Endothelial cell of umbilical vein (primary cell): ENCODE data around the gene ASF1A.

Experiments used
- EZH2 ChIP-seq: IDR thresholded peaks from 2 replicates; pipeline ENCODE4 v1.6.1; 2012; ENCODE audit warnings: borderline replicate concordance, low read depth, mild to moderate bottlenecking, moderate library complexity, low read length, inconsistent platforms; ENCODE audit not compliant: severe bottlenecking
- POLR2A ChIP-seq: IDR thresholded peaks from 2 replicates; pipeline ENCODE4 v1.6.1; 2012; ENCODE audit warnings: low read depth, mild to moderate bottlenecking, control low read depth, low read length
- POLR2AphosphoS5 ChIP-seq: IDR thresholded peaks from 2 replicates; pipeline ENCODE4 v1.6.1; 2012; ENCODE audit warnings: low read depth, mild to moderate bottlenecking, control low read depth, low read length, moderate library complexity; ENCODE audit not compliant: insufficient read depth
- TF ChIP-seq, protein P1 (sequence below), 2 donors: IDR thresholded peaks; 1 replicate in 1 of 2; 2 replicates in 1 of 2; pipeline ENCODE4 v1.5.1; 2011; ENCODE audit warnings: low read length in 2 of 2, mild to moderate bottlenecking in 2 of 2, moderate library complexity in 2 of 2, control low read depth in 1 of 2, inconsistent platforms in 1 of 2, low read depth in 1 of 2; ENCODE audit not compliant: insufficient read depth in 1 of 2; ENCODE audit errors: extremely low read depth in 1 of 2

DNA sequence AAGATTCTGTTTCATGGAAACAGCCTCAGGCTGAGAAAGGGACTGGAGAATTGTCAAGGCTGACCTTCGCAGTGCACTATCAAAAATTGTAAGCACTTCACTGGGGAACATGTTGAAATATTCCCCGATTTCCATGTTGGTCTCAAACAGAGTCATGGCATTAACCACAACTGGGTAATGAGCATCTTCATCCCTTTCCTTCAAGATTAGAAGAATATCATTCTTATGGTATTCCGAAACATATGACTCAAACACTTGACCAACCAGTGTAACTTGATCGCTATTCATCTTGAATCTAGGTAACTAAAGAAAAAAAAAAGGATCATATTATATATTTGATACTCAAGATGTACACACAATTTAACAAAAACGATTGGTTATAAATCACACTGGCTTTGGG lies 37.5 kb downstream of the ASF1A start:
- TF ChIP-seq POLR2AphosphoS5 (no peak), POLR2A (no peak), EZH2 (no peak)
- TF ChIP-seq, protein P1, sequence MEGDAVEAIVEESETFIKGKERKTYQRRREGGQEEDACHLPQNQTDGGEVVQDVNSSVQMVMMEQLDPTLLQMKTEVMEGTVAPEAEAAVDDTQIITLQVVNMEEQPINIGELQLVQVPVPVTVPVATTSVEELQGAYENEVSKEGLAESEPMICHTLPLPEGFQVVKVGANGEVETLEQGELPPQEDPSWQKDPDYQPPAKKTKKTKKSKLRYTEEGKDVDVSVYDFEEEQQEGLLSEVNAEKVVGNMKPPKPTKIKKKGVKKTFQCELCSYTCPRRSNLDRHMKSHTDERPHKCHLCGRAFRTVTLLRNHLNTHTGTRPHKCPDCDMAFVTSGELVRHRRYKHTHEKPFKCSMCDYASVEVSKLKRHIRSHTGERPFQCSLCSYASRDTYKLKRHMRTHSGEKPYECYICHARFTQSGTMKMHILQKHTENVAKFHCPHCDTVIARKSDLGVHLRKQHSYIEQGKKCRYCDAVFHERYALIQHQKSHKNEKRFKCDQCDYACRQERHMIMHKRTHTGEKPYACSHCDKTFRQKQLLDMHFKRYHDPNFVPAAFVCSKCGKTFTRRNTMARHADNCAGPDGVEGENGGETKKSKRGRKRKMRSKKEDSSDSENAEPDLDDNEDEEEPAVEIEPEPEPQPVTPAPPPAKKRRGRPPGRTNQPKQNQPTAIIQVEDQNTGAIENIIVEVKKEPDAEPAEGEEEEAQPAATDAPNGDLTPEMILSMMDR (IDR thresholded peaks at IDR 0.05; ENCODE audit: extremely low read depth in 1 of 2, insufficient read depth in 1 of 2, low read depth in 1 of 2, low read length in 2 of 2): no peak
